ENCODE results near the gene GDF15.
A peak's percentile ranks its signal among the peaks of the same experiment; 100 is the strongest.

Gene GDF15

GRCh38 chr19:18431351-18432197 lies 45.6 kb downstream of the GDF15 start:
- DNase-seq (ENCODE audit: low spot score), result no peak

- no peak for DNase-seq (ENCODE audit: low spot score)
Observed at GRCh38 chr19:18432275-18433014, 46.5 kb downstream of the GDF15 start.

DNA sequence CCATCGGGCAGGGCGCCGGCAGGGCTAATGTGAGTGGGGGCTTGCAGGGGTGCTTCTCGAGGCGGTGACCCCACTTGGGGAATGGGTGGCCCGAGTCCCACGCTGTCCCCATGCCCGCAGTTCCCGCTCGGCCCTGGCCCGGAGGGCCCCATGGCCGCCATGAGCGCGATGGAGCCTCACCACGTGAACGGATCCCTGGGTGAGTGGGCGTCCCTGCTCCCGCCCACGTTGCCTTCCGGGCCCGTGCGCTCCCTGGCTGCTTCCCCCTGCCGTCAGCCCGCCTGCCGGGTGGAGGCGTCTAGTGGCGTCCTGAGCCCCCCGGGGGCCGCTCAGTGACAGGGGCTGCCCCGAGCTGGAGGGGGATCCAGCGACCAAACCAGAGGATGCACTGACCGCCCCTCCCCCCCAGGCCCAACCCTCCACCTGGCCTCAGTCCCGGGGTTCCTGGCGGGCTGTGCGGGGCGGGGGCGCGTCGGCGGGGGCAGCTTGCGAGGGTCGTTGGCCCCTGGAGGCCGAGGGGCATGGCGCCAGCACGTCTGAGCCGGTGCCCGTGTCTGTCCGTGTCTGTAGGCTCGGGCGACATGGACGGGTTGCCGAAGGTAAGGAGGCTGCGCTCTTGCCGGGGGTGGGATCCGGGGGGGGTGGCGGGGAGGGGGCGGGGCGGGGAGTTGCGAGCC lies 47.2 kb downstream of the GDF15 start:
- no peak for DNase-seq (ENCODE audit: low spot score)

DNA sequence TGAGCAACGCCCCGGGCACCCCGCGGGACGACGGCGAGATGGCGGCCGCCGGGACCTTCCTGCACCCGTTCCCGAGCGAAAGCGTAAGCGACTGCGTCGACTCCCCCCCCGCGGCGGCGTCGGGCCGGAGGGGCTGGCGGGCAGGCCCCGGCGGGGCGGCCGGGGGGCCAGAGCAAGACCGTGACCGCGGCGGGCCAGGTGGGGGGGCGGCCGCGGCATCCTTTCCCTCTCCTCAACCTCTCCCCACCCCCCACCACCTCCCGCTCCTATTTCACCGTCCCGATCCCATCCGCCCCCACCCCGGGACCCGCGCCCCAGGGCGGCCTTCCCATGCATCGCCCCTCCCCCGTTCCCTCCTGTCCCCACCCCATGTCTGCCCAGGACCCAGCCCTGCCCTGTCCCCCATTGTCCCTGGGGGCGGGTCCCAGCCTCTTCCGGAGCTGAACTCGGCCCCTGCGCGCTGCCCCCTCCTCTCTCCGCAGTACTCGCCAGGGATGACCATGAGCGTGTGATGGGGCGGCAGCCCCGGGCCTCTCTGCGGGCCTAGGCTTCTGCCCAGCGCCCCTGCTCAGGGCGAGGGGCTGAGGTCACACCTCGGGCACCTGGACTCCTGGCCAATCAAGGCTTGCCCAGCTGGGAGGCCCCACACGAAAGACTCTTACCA lies 47.9 kb downstream of the GDF15 start:
- DNase-seq (ENCODE audit: low spot score), result no peak

DNA sequence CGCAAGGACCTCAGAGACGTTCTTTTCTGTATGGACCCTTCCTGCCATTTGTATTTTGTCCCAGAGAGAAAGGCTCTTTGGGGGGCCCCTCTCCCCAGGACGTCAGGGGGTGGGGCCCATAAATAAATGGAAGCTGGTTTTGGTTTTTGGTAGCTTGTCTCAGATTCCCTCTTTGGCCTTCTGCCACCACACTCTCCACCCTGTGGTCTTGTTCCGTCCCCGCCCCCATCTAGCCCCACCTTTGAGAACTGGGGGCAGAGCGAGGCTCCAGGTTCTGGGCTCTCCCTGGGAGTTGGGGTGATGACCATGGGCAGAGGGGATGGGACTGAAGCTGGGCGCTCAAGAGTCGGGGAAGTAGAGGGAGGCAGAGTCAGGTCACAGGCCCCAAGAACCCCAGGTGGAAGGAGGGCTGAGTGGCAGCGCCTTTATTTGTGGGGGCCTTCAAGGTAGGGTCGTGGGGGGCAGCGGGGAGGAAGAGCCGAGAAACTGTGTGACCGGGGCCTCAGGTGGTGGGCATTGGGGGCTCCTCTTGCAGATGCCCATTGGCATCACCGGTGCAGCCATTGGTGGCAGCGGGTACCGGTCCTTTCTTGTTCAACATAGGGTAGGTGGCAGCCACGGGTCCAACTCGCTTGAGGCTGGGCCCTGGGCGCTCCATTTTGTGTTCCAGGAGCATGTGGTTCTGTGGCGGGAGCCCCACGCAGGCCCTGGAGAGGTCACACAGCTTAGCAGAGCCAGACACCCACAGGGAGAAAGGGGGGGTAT lies 48.6 kb downstream of the GDF15 start:
- no peak for DNase-seq (ENCODE audit: low spot score)

DNA sequence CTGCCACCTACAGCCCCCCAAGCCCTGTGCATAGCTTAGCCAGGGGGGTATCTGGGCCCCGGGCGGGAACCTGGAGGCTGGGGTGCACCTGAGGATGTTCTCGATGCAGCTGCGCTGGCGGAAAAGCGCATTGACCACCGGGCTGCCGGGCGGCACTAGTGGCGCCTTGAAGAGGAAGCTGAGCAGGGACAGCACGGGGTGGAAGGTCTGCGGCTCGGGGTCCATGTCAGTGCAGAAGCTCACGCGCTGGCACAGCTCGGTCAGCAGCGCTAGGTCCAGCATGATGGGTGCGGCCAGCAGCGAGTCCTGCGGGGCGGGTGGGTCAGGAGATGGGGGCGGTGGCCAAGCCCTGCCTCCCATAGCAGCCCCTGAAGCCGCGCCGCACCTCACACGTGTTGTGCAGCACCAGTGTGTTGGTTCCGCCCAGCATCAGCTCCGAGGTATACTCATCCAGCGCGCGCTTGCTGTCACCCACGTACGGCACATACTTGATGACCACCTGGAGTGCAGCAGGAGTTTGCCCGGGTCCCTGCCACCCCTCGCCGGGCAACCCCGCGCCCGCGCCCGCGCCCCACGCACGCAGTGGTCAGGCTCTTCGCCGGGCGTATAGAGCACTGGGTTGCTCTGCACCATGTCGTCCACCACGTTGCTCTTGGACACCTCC lies 49.4 kb downstream of the GDF15 start:
- no peak for DNase-seq (ENCODE audit: low spot score)

DNA sequence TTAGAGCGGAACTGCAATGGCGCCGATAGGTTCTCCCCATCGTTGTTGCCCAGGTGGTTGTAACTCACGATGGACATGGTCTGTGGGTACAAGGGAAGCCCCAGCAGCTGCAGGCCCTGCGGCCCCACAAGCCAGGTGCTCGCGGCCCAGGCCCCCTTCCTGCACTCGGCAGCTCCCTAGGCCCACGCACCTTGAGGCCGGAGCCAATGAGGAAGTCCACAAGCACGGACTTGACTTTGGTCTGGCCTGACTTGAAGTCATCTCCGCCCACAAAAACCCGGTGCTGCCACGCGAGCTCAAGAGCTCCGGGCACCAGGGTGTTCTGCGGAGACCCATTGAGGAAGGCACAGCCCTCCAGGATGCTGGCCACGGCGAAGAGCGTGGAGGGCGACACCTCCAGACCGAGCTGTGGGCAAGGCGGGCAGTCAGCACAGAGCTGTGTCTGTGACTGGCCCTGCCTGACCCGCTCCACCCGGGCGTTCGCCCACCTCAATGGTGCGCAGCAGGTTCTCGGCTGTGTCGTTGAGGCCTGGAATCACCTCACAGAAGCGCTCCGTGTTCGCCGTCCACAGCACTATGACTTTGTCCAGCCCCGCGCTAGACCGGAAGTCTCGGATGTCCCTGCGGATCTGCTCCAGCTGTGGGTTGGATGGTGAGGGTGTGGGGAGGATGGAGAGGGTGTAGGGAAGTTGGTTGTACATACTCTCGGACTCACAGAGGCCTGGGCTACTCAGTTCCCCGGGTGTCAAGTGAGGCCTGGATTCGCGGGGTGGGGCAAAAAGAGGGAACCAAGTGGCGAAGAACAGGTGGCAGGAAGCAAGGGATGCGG lies 50.1 kb downstream of the GDF15 start:
- DNase-seq (ENCODE audit: low spot score), result no peak

GRCh38 chr19:18436671-18437490 lies 50.9 kb downstream of the GDF15 start:
- peak; percentile 75 for DNase-seq (ENCODE audit: low spot score)

DNA sequence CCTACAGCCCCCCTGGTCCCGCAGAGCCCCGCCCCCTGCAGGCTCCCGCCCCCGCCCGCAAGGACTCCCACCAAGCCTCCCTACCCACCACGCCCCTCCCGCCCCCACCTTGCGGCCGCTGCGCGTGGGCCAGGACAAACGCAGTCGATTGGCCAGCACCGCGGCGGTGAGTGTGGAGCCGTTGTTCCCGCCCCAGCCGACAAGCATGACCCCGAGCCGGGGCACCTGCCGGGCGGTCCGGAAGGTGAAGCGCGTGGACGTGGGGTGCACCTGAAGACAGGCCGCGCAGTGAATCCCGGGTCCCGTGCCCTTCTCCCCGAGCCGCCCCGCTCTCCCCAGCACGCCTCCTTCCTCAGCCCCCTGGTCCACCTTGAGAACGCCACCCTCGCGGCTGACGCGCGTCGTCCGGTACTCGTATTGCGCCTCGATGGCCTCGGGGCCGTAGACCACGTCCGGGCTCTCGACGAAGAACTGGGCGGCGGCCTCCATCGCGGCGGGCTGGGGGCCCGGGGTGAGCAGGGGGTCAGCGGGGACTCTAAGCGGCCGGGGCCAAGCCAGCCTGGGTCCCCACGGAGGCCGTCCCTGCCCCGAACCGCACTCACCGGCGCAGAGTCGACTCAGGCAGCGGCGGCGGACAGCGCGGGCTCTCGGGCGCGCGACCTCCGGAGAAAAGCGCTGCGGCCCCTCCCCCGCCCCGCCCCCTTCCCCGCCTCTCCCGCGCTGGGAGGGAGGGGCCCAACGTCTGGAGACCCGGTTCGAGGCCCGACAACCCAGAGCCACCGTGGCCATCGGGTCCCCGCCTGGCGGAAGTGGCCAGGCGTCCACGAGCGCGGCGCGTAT lies 51.8 kb downstream of the GDF15 start, which contains the start of gene ISYNA1:
Gene ISYNA1 (minus strand): TSS at position 643 of the 840 bp plus-strand sequence. CDS start 154 bp downstream, at position 489.
- peak; percentile 33 for DNase-seq (ENCODE audit: low spot score)

- DNase-seq (ENCODE audit: low spot score), result no peak
Observed at GRCh38 chr19:18438331-18439024, 52.5 kb downstream of the GDF15 start.
